ENCODE measurements around the gene MIP.
"Not testable (repeated sequence)": the region's sequence is repeated elsewhere in the genome, so short reads cannot be mapped to it uniquely, and the experiment has no call there.

The MIP gene

GRCh38 chr12:56401612-56402011, 52.8 kb downstream of the MIP start:
- not testable (repeated sequence) for DNase-seq

- DNase-seq: not testable (repeated sequence)
Measured at GRCh38 chr12:56401125-56401524, 53.3 kb downstream of the MIP start.
